PC-9 (cell line): Measurements from ENCODE around the gene LAMA5. TPM values are rescaled to one million over a fixed set of nuclear protein-coding genes. Genes with fewer than 3 reads are reported as not detected.

Experiments
- BruUV-seq: library from RNA; stranded (reverse); fragments of 400-500 nt; replicated peaks from 2 replicates; lab custom pipeline; 2021; lab: Mats Ljungman, UMichigan
- CTCF ChIA-PET: fragments of 300-600 bp; sonication (Branson Sonifier 250); formaldehyde crosslinking; loops from one replicate; lab custom pipeline; 2022; ENCODE audit warnings: antibody characterized with exemption; lab: Charles Lee
- POLR2A ChIA-PET: fragments of 300-600 bp; sonication (Branson Sonifier 250); formaldehyde crosslinking; loops from one replicate; lab custom pipeline; 2022; ENCODE audit warnings: antibody characterized with exemption; ENCODE audit not compliant: unreplicated experiment; lab: Charles Lee
- DNase-seq, 2 experiments: peaks; one replicate each; pipeline versions ENCODE4 v3.0.0 to v3.0.0-alpha.2; 2015 to 2022; ENCODE audit warnings: mixed read lengths in 1 of 2
- H2AFZ ChIP-seq: fragments of 200-600 bp; sonication (generic); 2 replicates; pipeline ENCODE4 v1.8.1; 2017; ENCODE audit warnings: antibody characterized with exemption
- H3F3A ChIP-seq: fragments of 200-600 bp; sonication (generic); 2 replicates; pipeline ENCODE4 v1.8.1; 2017; ENCODE audit warnings: antibody characterized with exemption, mild to moderate bottlenecking, low read depth; ENCODE audit not compliant: insufficient read depth
- H3K27ac ChIP-seq: fragments of 200-600 bp; sonication (generic); 2 replicates; pipeline ENCODE4 v1.6.1; 2016; ENCODE audit warnings: mixed run types
- H3K27me3 ChIP-seq: fragments of 200-600 bp; sonication (generic); 2 replicates; pipeline ENCODE4 v1.6.1; 2016; ENCODE audit warnings: low read depth, mixed run types; ENCODE audit not compliant: insufficient read depth
- H3K36me3 ChIP-seq: fragments of 200-600 bp; sonication (generic); 2 replicates; pipeline ENCODE4 v1.6.1; 2016; ENCODE audit warnings: low read depth, mixed run types
- H3K4me1 ChIP-seq: fragments of 200-600 bp; sonication (generic); replicated peaks from 2 replicates; pipeline ENCODE4 v1.6.1; 2016; ENCODE audit warnings: mixed run types; ENCODE audit not compliant: insufficient read depth
- H3K4me2 ChIP-seq: fragments of 200-600 bp; sonication (generic); 2 replicates; pipeline ENCODE4 v1.6.1; 2017; ENCODE audit warnings: mixed run types
- H3K4me3 ChIP-seq: fragments of 200-600 bp; sonication (generic); 2 replicates; pipeline ENCODE4 v1.6.1; 2016; ENCODE audit warnings: mixed run types
- H3K79me2 ChIP-seq: fragments of 200-600 bp; sonication (generic); 2 replicates; pipeline ENCODE4 v1.6.1; 2017; ENCODE audit warnings: low read depth, mixed run types
- H3K9me2 ChIP-seq: fragments of 200-600 bp; sonication (generic); 2 replicates; pipeline ENCODE4 v1.8.1; 2017; ENCODE audit warnings: mild to moderate bottlenecking; ENCODE audit not compliant: insufficient read depth
- H3K9me3 ChIP-seq: fragments of 200-600 bp; sonication (generic); 2 replicates; pipeline ENCODE4 v1.8.1; 2016; ENCODE audit warnings: low read depth; ENCODE audit not compliant: insufficient read depth
- H4K20me1 ChIP-seq: fragments of 200-600 bp; sonication (generic); 2 replicates; pipeline ENCODE4 v1.8.1; 2017; ENCODE audit not compliant: insufficient read depth
- EZH2 ChIP-seq: fragments of 200-600 bp; sonication (generic); IDR thresholded peaks from 2 replicates; pipeline ENCODE4 v1.8.0; 2017; ENCODE audit warnings: antibody characterized with exemption, low read depth
- intact Hi-C: fragments of 100-400 bp; cut with micrococcal nuclease; formaldehyde crosslinking; loops from one replicate; pipeline ENCODE4 v1.10.0; 2022; ENCODE audit not compliant: unreplicated experiment
- total RNA-seq: library from RNA; stranded (reverse); gene quantifications from 2 replicates; pipeline ENCODE4 v1.2.3, GENCODE V29; 2021
- TF ChIP-seq, protein P1 (sequence below): fragments of 200-600 bp; sonication (generic); conservative IDR thresholded peaks from 2 replicates; pipeline ENCODE4 v1.6.1; 2017; ENCODE audit warnings: mixed run types, antibody characterized with exemption, mild to moderate bottlenecking, moderate library complexity

Gene LAMA5
- total RNA-seq, 1 experiment from 2014 or later = 700 TPM

DNA sequence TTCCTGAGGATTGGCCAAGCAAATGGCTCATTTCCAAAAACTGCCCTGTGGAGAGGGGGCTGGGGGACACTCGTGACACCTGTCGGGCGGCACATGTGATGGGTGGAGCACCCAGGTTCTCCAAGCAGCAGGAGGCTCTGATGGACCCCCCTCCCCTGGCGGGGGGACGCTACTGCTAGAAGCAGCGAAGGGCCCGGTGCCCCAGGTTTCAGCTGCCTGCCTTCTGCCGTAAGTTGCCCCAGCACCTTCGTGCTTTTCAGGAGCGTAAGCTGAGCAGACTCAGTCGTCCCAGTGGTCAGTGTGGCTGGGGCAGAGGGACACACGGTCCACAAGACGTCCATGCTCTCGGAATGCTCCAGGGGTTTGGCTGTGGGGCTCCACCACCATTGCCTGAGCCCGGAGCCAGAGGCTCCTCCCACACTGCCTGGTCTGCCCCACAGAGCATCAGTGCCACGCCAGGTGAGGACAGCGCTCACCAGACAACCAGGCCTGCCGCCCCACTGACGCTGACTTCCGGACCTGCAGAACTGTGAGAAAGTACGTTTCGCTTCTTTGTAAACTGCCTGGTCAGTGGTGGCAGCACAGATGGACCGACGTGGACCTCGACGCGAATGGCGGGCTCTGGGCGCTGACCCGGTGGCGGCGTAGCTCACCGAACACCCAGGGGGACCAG lies 68.4 kb downstream of the LAMA5 start:
- no peak for DNase-seq
- POLR2A ChIA-PET = no interaction called here

DNA sequence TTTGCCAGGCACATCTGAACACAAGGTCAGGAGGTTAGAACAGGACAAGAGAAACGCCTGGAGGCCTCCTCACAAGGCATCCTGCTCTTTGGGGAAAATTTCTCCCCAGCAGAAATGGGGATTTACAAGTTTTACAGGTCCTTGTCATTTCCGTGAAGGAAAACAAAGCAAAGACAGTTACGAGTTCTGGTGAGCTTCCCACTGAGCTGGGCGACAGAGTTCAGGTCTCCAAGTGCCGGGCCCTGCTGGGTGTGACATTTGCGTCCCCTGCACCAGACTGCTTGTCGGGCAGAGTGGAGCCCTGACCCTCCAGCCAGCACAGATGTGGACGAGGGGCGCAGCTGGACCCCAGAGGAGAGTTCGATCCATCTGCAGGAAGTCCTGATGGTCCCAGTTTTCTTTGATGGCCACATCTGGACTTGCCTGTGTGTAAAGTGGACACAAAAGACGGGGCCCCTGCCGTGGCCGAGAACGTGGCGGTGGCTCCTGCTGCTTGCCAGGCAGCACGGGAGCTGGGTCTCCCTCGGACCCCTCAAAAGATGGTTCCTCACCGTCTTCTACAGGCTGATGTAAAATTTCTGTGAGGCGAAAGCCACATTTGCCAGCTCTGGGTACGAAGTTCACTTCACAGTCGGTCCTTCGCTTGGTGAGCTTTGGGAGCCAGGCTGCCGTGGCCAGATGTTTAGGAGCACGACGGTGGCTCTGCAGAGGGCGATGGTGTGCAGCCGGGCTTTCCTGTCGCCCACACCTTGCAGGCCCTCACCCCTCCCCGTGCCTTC lies 69.5 kb downstream of the LAMA5 start:
- Histone ChIP-seq H3K4me3 (no peak overlapping the region), H3K4me1 (no peaks in the 10 kb centered on the region)
- POLR2A ChIA-PET = no interaction called here

More for the DNA sequence above, 68.4 kb downstream of the LAMA5 start:
- CTCF ChIA-PET = interaction anchor here (0.7 kb wide), 1 partner anchor 521 kb away, joined by 3 read pairs; no protein-coding TSS in a partner anchor
- Histone ChIP-seq H3K4me1 (no peaks in the 10 kb centered on the region), H2AFZ (no peak overlapping the region), H3K4me3 (no peak overlapping the region), H3F3A (peaks cover 34% of the 10 kb centered on the region), H3K36me3 (0 out of 2 replicates have a peak, but pooled peaks cover 5% of the 10 kb centered on the region), H3K79me2 (peaks cover 6% of the 10 kb centered on the region), H3K9me2 (no peaks in the 10 kb centered on the region), H4K20me1 (peaks cover 8% of the 10 kb centered on the region), H3K27ac (no peak overlapping the region), H3K9me3 (no peaks in the 10 kb centered on the region), H3K4me2 (no peak overlapping the region), H3K27me3 (no peaks in the 10 kb centered on the region)
- intact Hi-C loops = no loop called here
- TF ChIP-seq, protein P1, sequence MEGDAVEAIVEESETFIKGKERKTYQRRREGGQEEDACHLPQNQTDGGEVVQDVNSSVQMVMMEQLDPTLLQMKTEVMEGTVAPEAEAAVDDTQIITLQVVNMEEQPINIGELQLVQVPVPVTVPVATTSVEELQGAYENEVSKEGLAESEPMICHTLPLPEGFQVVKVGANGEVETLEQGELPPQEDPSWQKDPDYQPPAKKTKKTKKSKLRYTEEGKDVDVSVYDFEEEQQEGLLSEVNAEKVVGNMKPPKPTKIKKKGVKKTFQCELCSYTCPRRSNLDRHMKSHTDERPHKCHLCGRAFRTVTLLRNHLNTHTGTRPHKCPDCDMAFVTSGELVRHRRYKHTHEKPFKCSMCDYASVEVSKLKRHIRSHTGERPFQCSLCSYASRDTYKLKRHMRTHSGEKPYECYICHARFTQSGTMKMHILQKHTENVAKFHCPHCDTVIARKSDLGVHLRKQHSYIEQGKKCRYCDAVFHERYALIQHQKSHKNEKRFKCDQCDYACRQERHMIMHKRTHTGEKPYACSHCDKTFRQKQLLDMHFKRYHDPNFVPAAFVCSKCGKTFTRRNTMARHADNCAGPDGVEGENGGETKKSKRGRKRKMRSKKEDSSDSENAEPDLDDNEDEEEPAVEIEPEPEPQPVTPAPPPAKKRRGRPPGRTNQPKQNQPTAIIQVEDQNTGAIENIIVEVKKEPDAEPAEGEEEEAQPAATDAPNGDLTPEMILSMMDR = no peak
- no peak for TF ChIP-seq EZH2
- BruUV-seq = no TSS peak

More for the DNA sequence above, 69.5 kb downstream of the LAMA5 start:
- no peak for TF ChIP-seq EZH2
- TF ChIP-seq, protein P1 = no peak
- H3K36me3 ChIP-seq = 0 out of 2 replicates have a peak, but pooled peaks cover 5% of the 10 kb centered on the region
- H2AFZ ChIP-seq = no peak overlapping the region
- no peaks in the 10 kb centered on the region for H3K9me2 ChIP-seq
- H3K27ac ChIP-seq = no peak overlapping the region
- no peaks in the 10 kb centered on the region for H3K9me3 ChIP-seq
- intact Hi-C loops = no loop called here
- H3F3A ChIP-seq = peaks cover 33% of the 10 kb centered on the region
- no peaks in the 10 kb centered on the region for H3K79me2 ChIP-seq
- H4K20me1 ChIP-seq = peaks cover 7% of the 10 kb centered on the region; the same call in 1 of the 2 replicates
- DNase-seq = no peak
- no peak overlapping the region for H3K4me2 ChIP-seq
- BruUV-seq = no TSS peak
- no peaks in the 10 kb centered on the region for H3K27me3 ChIP-seq
- CTCF ChIA-PET = no interaction called here
